Esophagus squamous epithelium (tissue), 4 donors: Measurements from ENCODE around the gene PODXL.

ENCODE experiments used
- POLR2A ChIP-seq, 4 donors: fragments of 450-650 bp; IDR thresholded peaks; one replicate each; pipeline ENCODE4 v1.6.1; 2017; ENCODE audit warnings: antibody characterized with exemption in 4 of 4, mild to moderate bottlenecking in 4 of 4, moderate library complexity in 3 of 4
- TF ChIP-seq, protein P1 (sequence below), 6 experiments: fragments of 450-650 bp in 4 of 6; fragments of 200-600 bp in 2 of 6; sonication (generic) in 2 of 6; IDR thresholded peaks; one replicate each; pipeline ENCODE4 v1.5.1; 2016 to 2019; ENCODE audit warnings: antibody characterized with exemption in 6 of 6, mild to moderate bottlenecking in 4 of 6, moderate library complexity in 4 of 6

DNA sequence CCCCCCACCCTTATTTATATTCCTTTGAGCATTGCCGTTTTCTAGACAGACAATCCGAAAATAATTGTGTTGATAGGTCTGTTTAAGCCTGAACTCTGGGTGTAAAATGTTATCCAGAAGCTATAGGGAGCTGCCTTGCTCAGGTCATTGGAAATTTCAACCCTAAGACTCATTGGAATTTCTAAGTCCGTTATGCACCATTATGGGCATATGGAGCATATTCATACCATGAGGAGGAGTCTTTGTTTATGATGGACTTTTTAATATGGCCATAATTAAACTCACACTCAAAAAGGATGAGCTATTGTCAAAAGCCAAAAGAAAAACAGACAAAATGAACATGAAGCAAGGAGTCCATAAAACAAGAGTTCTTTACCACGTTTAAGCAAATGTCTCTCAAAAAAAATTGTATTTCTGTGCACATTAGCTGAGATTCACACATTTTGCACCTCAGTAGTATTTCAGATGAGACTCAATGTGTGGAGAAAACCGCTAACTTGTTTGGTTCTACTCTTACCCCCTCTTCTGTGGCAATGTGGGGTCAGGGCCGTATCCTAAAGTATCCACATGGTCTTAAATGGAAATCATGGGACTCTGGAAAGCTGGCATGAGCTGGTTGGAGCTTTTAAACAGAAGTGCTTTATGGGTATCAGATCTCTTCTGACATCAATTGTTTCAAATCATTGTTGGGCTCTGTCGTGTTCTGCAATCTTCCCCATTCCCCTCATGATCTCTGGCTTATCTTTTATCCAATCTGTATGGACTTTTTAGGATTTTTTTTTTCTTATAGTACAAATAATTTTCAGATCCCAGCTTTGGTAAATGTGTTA lies 60.5 kb downstream of the PODXL start:
- TF ChIP-seq, protein P1, sequence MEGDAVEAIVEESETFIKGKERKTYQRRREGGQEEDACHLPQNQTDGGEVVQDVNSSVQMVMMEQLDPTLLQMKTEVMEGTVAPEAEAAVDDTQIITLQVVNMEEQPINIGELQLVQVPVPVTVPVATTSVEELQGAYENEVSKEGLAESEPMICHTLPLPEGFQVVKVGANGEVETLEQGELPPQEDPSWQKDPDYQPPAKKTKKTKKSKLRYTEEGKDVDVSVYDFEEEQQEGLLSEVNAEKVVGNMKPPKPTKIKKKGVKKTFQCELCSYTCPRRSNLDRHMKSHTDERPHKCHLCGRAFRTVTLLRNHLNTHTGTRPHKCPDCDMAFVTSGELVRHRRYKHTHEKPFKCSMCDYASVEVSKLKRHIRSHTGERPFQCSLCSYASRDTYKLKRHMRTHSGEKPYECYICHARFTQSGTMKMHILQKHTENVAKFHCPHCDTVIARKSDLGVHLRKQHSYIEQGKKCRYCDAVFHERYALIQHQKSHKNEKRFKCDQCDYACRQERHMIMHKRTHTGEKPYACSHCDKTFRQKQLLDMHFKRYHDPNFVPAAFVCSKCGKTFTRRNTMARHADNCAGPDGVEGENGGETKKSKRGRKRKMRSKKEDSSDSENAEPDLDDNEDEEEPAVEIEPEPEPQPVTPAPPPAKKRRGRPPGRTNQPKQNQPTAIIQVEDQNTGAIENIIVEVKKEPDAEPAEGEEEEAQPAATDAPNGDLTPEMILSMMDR (IDR thresholded peaks at IDR 0.05): no peak
- TF ChIP-seq POLR2A (IDR thresholded peaks at IDR 0.05): no peak
